Ishikawa (cell line): ENCODE data around the gene ZFAND3.

ENCODE experiments used
- CREB1 ChIP-seq: IDR thresholded peaks from 2 replicates; pipeline ENCODE4 v1.6.1; 2012; ENCODE audit warnings: low read depth
- EGR1 ChIP-seq: IDR thresholded peaks from 2 replicates; pipeline ENCODE4 v1.6.1; 2012
- EP300 ChIP-seq: IDR thresholded peaks from 2 replicates; pipeline ENCODE4 v1.6.1; 2012; ENCODE audit warnings: borderline replicate concordance
- FOXM1 ChIP-seq: IDR thresholded peaks from 2 replicates; pipeline ENCODE4 v1.6.1; 2012; ENCODE audit warnings: low read depth, borderline replicate concordance
- NFIC ChIP-seq: IDR thresholded peaks from 2 replicates; pipeline ENCODE4 v1.6.1; 2012
- RAD21 ChIP-seq: IDR thresholded peaks from 2 replicates; pipeline ENCODE4 v1.6.1; 2012; ENCODE audit warnings: low read depth
- TAF1 ChIP-seq: IDR thresholded peaks from 2 replicates; pipeline ENCODE4 v1.6.1; 2012; ENCODE audit warnings: low read depth, mild to moderate bottlenecking
- YY1 ChIP-seq: IDR thresholded peaks from 2 replicates; pipeline ENCODE4 v1.6.1; 2012; ENCODE audit warnings: low read depth
- TF ChIP-seq, protein P1 (sequence below): IDR thresholded peaks from 2 replicates; pipeline ENCODE4 v1.6.1; 2012
- TF ChIP-seq, protein P2 (sequence below): IDR thresholded peaks from 2 replicates; pipeline ENCODE4 v1.6.1; 2012

DNA sequence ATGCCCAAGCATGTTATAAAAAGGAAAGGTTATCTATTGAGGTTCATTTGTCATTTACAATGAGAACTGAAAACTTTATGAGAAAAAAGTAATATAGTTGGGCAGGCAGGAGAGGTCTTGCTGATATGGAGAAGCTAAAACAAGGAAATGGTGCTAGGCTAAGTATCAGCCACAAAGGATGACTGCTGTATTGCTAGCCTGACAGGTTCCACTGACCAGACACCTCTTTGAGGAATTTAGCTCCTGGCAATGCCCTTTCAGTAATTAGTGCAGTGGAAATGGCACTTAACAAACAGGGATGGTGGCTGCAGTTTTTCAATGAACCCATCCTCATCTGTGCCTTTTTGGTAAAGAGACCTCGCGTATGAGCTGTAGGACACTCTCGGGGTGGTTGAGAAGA is 284.4 kb downstream of the ZFAND3 start:
- TF ChIP-seq EP300 (no peak), CREB1 (no peak), YY1 (no peak), RAD21 (no peak), NFIC (no peak), FOXM1 (no peak), EGR1 (no peak), TAF1 (no peak)
- TF ChIP-seq, protein P1, sequence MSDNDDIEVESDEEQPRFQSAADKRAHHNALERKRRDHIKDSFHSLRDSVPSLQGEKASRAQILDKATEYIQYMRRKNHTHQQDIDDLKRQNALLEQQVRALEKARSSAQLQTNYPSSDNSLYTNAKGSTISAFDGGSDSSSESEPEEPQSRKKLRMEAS = no peak
- TF ChIP-seq, protein P2, sequence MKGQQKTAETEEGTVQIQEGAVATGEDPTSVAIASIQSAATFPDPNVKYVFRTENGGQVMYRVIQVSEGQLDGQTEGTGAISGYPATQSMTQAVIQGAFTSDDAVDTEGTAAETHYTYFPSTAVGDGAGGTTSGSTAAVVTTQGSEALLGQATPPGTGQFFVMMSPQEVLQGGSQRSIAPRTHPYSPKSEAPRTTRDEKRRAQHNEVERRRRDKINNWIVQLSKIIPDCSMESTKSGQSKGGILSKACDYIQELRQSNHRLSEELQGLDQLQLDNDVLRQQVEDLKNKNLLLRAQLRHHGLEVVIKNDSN = no peak
